Adipocyte (in vitro differentiated cells): Measurements from ENCODE around the gene BPIFB3.

Source experiments
- DNase-seq: peaks from one replicate; pipeline ENCODE4 v3.0.0-alpha.2; 2015; ENCODE audit warnings: low read depth
- H3K27me3 ChIP-seq: replicated peaks from 2 replicates; pipeline ENCODE4 v1.7.0; 2013; ENCODE audit warnings: mild to moderate bottlenecking, low read length, moderate library complexity; ENCODE audit not compliant: control insufficient read depth, insufficient read depth
- H3K36me3 ChIP-seq: 2 replicates; pipeline ENCODE4 v1.7.0; 2013; ENCODE audit warnings: low read length, mild to moderate bottlenecking, moderate library complexity; ENCODE audit not compliant: control insufficient read depth, insufficient read depth, severe bottlenecking
- H3K4me1 ChIP-seq: 2 replicates; pipeline ENCODE4 v1.7.0; 2013; ENCODE audit warnings: mild to moderate bottlenecking, low read length, moderate library complexity; ENCODE audit not compliant: control insufficient read depth, insufficient read depth
- H3K4me3 ChIP-seq: 2 replicates; pipeline ENCODE4 v1.7.0; 2013; ENCODE audit warnings: mild to moderate bottlenecking, low read length, moderate library complexity
- H3K9ac ChIP-seq: 2 replicates; pipeline ENCODE4 v1.7.0; 2013; ENCODE audit warnings: mild to moderate bottlenecking, low read length, moderate library complexity
- H3K9me3 ChIP-seq: 2 replicates; pipeline ENCODE4 v1.7.0; 2013; ENCODE audit warnings: mild to moderate bottlenecking, low read length, moderate library complexity; ENCODE audit not compliant: control insufficient read depth

Gene BPIFB3

DNA sequence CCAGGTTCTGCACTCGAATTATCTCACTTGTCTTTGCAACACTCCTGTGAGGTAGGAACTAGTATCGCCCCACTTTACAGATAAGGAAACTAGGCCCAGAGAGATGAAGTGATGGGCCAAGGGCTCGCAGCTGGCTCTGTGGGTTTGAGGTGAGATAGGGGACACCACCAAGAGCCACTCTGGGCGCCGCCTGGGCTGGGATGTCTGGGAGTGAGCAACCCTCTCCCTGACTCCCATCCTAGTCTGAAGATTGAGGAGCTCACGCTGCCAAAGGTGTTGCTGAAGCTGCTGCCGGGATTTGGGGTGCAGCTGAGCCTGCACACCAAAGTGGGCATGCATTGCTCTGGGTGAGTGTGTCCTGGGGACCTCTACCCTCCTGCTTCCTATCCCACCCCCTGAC, 5.4 kb downstream of the BPIFB3 start:
- Histone ChIP-seq H3K27me3 (peaks cover 30% of the 10 kb centered on the region), H3K9ac (no peak overlapping the region), H3K4me1 (peaks cover 22% of the 10 kb centered on the region), H3K36me3 (no peaks in the 10 kb centered on the region), H3K4me3 (no peak overlapping the region), H3K9me3 (no peaks in the 10 kb centered on the region)
- DNase-seq = no peak

- Histone ChIP-seq H3K36me3 (no peaks in the 10 kb centered on the region), H3K4me3 (no peak overlapping the region), H3K9me3 (no peaks in the 10 kb centered on the region), H3K27me3 (peaks cover 26% of the 10 kb centered on the region), H3K9ac (no peak overlapping the region), H3K4me1 (peaks cover 22% of the 10 kb centered on the region)
- no peak for DNase-seq
Measured at GRCh38 chr20:33059741-33060390, 6.2 kb downstream of the BPIFB3 start.

- Histone ChIP-seq H3K9me3 (no peaks in the 10 kb centered on the region), H3K27me3 (peaks cover 18% of the 10 kb centered on the region), H3K36me3 (no peaks in the 10 kb centered on the region), H3K4me1 (peaks cover 22% of the 10 kb centered on the region), H3K9ac (no peak overlapping the region), H3K4me3 (no peak overlapping the region)
- no peak for DNase-seq
Measured at GRCh38 chr20:33061658-33062028, 7.9 kb downstream of the BPIFB3 start.

DNA sequence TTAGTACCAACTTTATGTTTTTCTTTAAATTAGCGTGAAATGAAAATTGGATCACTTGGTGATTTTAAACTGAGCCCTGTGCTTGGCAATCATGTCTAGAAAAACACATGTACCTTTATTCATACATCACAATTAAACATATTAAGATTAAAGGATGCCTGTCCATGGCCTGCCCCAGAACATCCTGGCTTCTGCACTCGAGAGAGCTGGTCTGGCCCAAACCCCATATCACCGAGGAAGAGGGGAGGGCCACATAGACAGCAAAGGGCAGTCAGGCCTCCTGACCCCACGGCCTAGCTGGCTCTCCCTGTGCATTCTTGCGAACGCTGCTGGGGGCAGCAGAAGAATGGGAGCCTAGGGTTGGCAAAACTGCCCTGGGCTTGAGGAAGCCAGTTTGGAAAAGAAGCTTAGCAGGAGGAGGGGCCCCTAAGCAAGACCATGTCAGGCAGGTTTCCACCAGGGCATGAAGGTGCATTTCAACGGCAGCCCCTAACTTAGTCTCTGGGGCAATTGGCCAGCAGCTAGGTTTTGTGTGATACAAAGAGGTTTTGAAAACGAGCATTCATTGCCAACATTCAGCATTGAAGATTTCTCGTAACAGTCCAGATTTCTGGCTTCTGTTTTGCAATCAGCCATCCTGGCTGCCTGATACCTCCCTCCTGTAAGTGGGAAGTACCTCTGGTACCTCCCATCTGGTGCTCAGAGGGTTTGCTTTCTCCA, 8.6 kb downstream of the BPIFB3 start:
- H3K9me3 ChIP-seq = peaks cover 3% of the 10 kb centered on the region
- peaks cover 22% of the 10 kb centered on the region for H3K4me1 ChIP-seq
- H3K4me3 ChIP-seq = peak overlapping the region; percentile 54
- peaks cover 20% of the 10 kb centered on the region for H3K27me3 ChIP-seq
- DNase-seq = no peak
- peak overlapping the region; percentile 9 for H3K9ac ChIP-seq
- H3K36me3 ChIP-seq = no peaks in the 10 kb centered on the region

- peaks cover 22% of the 10 kb centered on the region for H3K4me1 ChIP-seq
- H3K9me3 ChIP-seq = peaks cover 3% of the 10 kb centered on the region
- no peaks in the 10 kb centered on the region for H3K36me3 ChIP-seq
- DNase-seq = no peak
- peaks cover 20% of the 10 kb centered on the region for H3K27me3 ChIP-seq
- H3K9ac ChIP-seq = peak overlapping the region; percentile 5
- peak overlapping the region; percentile 54 for H3K4me3 ChIP-seq
Measured at GRCh38 chr20:33062825-33063149, 9.1 kb downstream of the BPIFB3 start.

GRCh38 chr20:33063271-33063670, 9.6 kb downstream of the BPIFB3 start:
- peaks cover 21% of the 10 kb centered on the region for H3K27me3 ChIP-seq
- H3K4me1 ChIP-seq = peaks cover 22% of the 10 kb centered on the region
- no peak for DNase-seq
- no peaks in the 10 kb centered on the region for H3K36me3 ChIP-seq
- H3K4me3 ChIP-seq = no peak overlapping the region
- H3K9ac ChIP-seq = no peak overlapping the region
- peaks cover 3% of the 10 kb centered on the region for H3K9me3 ChIP-seq

GRCh38 chr20:33064572-33065287, 11.0 kb downstream of the BPIFB3 start:
- peaks cover 3% of the 10 kb centered on the region for H3K9me3 ChIP-seq
- H3K9ac ChIP-seq = no peak overlapping the region
- H3K4me1 ChIP-seq = peaks cover 22% of the 10 kb centered on the region
- no peak for DNase-seq
- no peaks in the 10 kb centered on the region for H3K36me3 ChIP-seq
- H3K27me3 ChIP-seq = peaks cover 27% of the 10 kb centered on the region
- no peak overlapping the region for H3K4me3 ChIP-seq

DNA sequence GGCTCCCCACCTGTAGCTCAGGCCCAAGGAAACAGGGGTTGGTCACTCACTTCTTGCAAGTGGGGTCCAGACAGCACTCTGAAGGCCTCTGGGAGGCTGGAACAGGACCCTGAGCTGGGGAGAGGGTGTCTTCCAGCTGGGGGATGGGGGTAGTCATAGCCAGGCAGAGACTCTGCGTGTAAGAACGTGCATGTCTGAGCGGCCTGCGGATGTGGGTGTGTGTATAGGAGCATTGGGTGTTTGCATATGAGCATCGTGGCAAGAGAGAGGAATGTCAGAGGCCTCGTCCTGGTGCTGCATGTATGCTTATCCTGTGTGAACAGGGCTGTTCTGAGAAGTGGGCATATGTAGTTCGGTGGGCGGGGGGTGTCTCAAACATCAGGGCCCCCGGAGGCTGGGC, 12.1 kb downstream of the BPIFB3 start:
- Histone ChIP-seq H3K4me1 (peaks cover 22% of the 10 kb centered on the region), H3K4me3 (no peak overlapping the region), H3K36me3 (no peaks in the 10 kb centered on the region), H3K9me3 (peaks cover 3% of the 10 kb centered on the region), H3K27me3 (peaks cover 36% of the 10 kb centered on the region), H3K9ac (no peak overlapping the region)
- no peak for DNase-seq

DNA sequence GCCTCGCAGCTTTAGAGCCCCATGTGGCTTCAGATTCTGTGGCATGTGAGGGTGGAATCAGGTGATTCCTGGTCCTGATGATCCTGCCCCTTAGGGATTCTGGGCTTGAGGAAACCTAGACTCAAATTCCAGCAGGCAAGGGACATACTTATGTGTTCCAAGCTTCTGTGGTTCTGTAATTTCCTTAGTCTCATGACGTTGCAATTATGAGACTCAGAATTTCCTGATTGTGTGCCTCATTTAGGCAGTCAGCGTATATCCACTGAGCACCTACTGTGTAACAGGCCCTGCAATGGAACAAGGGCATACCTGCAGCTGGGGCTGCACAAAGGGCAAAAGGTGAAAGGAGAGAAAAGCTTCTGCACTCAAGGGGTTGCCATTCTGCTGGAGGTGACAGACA, 14.1 kb downstream of the BPIFB3 start:
- Histone ChIP-seq H3K4me3 (no peak overlapping the region), H3K4me1 (peaks cover 6% of the 10 kb centered on the region), H3K9me3 (peaks cover 8% of the 10 kb centered on the region), H3K9ac (no peak overlapping the region), H3K27me3 (peaks cover 51% of the 10 kb centered on the region), H3K36me3 (no peaks in the 10 kb centered on the region)
- DNase-seq = no peak

GRCh38 chr20:33068251-33068939, 14.7 kb downstream of the BPIFB3 start:
- Histone ChIP-seq H3K4me3 (no peak overlapping the region), H3K36me3 (no peaks in the 10 kb centered on the region), H3K9me3 (peaks cover 10% of the 10 kb centered on the region), H3K27me3 (peaks cover 57% of the 10 kb centered on the region), H3K9ac (no peak overlapping the region), H3K4me1 (no peaks in the 10 kb centered on the region)
- DNase-seq = no peak

DNA sequence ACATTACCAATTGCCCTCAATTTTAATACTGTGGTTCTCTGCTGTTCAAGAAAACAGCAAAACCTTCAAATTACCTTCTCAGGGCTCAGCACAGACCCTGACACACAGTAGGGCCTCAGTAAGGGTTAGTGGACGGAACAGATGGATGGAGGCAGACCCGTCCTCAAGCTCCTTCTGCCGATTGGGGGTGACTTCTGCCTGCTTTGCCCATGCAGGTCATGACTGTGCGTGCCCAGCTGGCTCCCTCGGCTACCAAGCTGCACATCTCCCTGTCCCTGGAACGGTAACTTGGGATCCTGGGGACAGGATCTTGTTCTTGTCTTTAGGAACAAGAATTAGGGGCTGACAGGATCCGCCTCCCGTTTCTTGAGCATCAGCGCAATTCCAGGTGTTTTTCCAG, 16.0 kb downstream of the BPIFB3 start:
- no peak overlapping the region for H3K4me3 ChIP-seq
- no peak for DNase-seq
- H3K9ac ChIP-seq = no peak overlapping the region
- H3K36me3 ChIP-seq = no peaks in the 10 kb centered on the region
- peaks cover 69% of the 10 kb centered on the region for H3K27me3 ChIP-seq
- peaks cover 10% of the 10 kb centered on the region for H3K9me3 ChIP-seq
- H3K4me1 ChIP-seq = no peaks in the 10 kb centered on the region
